NCI-H82 treated with DMSO at 0.1 percent for 48 hours (cell line): ENCODE results near the gene DHRS13.
A peak's percentile ranks its signal among the peaks of the same experiment; 100 is the strongest.
"Not testable (repeated sequence)": the region's sequence is repeated elsewhere in the genome, so short reads cannot be mapped to it uniquely, and the experiment has no call there.

Source experiments
- DNase-seq: peaks from one replicate; lab custom pipeline; 2025; ENCODE audit not compliant: unreplicated experiment; lab: John Stamatoyannopoulos, UW

The DHRS13 gene

DNA sequence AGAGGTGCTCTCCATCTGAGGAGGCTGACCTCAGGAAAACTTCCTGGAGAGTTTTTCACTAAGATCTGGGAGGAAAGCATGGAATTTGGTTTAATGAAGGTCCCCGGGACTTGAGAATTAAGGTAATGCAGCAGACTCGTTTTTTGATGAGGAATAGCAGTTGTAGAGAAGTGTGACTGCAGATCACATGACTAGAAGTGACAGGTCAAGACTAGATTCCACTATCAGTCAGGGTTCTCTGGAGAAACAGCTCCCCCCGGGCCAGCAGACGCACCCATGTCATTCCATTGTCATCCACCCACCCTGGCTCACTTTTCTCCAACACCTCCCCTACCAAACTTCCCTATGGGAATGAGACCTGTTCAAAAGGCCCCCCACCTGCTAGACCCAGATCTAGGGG, 1.9 kb upstream of the DHRS13 start:
- DNase-seq, result peak; percentile 6

DNA sequence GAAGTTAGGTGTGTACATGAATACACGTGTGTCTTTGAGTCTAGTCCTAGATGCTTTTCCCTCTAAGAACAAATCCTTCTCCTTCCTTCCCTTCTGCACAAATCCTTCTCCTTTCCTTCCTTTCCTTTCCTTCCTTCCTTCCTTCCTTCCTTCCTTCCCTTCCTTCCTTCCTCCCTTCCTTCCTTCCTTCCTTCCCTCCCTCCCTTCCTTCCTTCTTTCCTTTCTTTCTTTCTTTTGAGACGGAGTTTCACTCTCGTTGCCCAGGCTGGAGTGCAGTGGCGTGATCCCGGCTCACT, 615 bp upstream of the DHRS13 start:
- DNase-seq, result not testable (repeated sequence)

DNA sequence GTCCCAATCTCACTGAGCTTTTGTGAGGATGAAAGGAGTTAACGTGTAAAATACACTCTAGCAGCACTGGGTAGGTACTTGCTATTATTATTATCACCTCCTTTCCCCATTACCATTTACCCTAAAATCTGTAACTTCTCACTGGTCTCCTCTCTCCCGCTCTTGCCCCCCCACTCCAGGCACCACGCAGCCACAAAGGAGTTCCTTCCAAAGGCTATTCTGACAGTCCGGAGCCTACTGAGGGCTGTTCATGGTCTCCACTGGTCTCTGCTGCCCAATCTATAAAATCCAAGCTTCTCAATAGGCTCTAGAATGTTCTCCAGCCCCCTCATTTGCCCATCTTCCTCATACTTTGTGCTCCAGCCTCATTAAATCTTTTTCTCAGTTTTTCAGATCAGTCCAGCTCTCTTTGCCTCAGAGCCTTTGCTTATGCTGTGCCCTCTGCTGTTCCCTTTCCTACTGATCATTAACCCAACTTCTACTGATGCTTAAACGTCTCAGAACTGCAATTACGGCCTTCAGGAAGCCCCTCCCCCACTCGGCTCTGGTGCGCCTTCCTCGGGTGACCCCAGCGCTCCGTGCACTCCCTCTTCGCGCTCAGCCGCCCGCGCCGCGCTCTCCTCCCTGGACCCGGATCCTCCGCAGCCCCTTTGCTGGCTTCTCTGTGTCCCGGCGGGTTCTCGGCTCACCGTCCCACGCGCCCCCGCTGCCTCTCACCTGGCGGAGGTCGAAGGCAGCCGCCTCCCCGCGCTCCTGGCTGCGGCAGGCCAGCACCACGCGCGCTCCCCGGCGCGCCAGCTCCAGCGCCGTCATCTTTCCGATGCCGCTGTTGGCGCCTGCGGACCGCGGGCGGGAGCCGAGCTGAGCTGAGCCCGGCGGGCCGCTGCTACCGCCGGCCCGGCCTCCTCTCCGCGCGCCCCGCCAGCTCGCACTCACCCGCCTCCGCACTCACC, 737 bp downstream of the DHRS13 start:
- peak; percentile 45 for DNase-seq

DNA sequence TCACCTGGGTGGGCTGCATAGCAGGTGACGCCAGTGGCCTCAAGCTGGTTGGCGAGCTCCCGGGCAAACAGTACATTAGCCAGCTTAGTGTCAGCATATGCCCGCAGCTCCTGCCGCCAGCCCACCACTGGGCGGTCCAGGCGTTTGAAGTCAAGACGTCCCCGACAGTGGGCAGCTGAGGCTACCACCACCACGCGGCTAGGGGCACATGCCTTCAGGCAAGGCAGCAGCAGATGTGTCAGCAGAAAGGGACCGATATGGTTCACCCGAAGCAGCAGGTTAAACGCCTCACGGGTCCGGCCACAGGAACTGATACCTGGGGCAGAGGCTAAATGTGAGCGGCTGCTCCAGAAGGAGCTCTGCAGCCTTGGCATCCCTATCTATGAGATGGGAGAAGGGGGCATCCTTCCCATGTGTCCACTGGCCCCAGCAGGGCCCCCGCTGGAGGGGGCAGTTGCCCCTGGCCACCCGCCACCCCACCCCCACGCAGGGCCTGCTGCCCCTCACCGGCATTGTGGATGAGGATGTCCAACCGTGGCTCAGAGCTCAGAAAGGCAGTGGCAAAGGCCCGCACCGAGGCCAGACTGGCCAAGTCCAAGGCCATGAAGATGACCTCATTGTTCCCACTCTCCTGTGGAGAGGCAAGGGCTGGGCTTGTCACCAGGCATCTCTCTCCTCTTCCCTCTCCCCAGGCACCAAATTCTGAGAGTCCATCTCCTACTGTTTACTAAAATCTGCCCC, 1.7 kb downstream of the DHRS13 start:
- no peak for DNase-seq

DNA sequence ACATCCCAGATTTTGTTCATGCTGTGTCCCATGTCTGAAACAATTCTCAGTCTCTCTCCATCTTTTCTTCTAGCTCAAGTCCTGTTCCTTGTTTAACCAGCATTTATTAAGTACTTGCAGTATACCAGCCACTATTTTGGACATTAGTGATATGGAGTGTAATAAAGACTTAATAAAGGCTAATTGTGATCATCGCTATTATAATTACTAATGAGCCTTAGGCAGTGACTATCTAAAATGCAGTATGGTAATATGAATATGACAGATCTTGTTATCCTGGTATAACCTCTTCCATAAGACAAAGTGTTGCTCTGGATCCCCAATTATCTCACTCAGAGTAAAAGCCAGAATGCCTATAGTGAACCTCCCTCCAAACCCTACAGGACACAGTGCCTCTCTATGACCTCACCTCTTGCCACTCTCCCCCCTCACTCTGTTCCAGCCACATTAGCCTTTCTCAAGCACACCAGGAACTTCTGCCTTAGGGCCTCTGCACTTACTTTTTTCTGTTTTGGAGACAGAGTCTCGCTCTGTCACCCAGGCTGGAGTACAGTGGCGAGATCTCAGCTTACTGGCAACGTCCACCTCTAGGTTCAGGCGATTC, 3.6 kb downstream of the DHRS13 start:
- DNase-seq, result no peak

DNA sequence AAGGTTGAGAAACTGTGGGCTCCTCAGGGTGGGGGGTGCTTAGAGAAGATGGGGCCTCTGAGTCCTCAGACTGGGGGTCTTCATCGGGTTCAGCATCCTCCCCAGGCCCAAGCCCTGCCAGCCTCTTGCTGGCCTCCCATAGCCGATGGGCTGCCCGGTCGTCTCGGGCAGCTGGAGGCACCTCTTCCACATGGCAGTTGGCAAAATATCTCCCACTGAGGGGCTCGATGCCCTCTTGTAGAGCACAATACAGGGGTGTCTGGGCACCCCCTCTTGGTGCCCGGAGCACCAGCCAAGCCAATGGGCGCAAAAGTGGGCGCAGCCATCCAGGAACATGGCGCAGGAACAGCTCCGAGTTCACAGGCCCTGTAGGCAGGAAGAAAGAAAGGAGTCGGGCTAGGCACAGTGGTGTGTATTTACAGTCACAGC, 4.3 kb downstream of the DHRS13 start:
- no peak for DNase-seq

DNA sequence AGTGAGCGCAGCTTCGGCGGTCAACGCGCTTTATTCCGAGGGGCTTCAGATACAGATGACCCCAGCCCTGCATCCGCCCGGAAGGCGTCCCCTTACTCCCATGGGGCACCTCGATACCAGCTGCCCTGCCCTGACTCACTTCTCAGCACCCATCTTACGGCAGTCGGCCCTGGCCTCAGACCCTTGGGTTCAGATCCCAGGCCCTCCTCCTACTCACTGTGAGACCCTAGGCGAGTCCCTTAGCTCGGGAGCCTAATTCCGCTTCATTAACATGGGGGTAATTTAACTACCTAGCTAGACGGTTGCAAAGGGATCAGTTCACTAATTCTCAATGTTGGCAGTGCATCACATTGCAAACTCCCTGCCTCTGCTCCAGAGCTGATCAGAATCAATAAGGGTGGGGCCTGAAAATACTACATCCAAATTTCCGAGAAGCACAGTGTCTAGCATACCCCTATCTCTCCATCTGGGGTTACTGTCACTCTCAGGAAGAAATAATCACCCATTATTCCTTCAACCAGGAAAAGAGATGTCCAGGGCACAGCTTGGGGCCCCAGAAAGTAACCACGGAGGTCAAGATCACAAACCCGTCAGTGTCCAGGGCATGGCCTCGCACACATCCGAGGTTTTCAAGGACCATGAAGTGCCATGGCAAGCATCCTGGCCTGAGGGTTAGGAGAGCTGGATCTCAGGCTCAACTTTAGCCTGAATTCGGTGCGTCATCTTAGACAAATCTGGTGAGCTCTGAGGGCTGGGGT, 4.9 kb downstream of the DHRS13 start:
- no peak for DNase-seq

DNA sequence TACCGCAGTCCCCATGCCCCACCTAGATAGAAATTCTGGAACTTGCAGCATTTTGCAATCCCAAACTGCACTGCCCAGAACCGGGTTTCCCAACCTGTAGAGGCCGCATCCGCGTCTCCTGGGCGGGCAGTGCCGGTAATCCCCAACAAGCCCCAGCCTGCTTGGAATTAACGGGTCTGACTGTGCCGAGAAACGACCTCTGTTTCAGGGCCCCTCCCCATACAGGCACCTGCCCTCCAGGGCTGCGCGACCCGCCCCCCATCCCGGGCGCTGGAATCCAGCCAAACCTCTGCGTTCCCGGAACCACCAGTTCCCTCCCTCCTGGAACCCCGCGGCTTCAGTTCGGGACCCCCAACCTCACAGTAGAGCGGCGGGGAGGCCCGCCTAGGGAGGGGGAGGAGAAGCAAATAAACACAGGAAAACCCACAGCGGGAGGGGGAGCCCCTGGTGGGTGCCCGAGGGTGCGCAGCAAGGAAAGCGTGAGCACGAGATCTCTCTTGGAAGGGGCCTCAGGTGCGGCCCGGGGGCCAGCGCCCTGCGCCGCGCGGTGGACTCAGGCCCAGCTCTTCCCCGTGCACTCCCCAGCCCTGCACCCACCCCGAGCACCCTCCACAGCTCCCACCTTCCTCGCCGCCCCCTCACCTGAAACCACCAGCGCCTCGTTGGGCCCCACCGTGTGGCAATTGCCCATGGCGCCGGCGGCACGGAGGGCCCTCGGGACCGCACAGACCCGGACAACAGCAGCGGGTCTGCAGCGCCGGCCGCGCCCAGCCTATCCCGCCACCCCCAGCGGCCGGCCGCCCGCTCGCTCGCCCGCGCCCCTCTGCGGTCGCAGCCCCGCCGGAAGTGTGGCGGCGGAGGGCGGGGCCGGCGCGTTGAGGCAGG, 5.8 kb downstream of the DHRS13 start, which contains the start of gene FLOT2:
Gene FLOT2 (minus strand): TSS at position 850 of the 885 bp plus-strand sequence. CDS start 159 bp downstream, at position 691.
- peak; percentile 43 for DNase-seq

DNA sequence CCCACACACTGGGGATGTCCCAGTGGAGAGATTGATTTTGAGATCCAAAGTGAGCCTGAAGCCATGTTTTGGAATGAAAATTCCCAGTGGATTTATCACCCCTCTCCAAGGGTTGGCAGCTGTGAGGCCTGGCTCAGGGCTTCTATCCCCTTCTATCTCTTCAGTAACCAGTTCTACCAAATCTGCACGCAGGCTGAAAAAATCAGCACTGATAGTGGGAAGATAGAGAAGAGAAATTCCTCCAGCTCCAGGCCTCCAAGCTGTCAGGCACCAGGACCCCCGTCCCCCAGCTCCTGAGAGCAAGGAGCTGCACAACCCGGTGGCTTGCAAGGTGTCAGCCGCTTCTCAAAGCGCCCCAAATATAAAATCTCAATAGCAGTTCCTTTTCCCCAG, 6.4 kb downstream of the DHRS13 start:
- no peak for DNase-seq

DNA sequence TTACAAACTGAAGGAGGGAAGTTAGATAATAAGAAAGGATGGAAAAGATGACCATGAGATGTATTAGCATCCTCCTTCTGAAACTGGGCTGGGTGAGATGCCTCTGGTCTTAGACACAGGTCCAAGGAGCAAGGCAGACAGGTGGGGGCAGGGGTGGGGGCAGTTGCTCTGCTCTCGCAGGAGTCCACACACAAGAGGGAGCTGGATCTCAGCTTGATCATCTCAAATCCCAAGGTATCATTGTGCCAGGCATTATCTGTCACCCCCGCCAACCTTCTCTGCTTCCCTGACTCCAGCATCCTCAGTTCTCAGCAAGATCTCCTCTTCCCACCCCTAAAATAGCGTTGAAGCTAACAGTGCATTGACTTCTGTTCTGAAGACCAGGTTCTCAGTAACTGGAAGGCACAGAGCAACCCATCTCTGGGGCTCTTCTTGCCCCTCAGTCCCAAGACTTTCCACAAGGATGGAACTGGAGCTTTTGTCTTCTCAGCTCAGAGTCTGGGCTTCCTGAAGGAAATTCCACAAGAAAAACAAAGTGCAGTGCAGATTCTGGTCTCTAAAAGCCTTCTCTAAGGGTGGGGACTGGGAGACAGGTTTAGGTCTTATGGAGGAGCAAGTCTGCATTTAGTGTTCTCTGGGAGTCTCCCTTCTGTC, 7.0 kb downstream of the DHRS13 start:
- no peak for DNase-seq

DNA sequence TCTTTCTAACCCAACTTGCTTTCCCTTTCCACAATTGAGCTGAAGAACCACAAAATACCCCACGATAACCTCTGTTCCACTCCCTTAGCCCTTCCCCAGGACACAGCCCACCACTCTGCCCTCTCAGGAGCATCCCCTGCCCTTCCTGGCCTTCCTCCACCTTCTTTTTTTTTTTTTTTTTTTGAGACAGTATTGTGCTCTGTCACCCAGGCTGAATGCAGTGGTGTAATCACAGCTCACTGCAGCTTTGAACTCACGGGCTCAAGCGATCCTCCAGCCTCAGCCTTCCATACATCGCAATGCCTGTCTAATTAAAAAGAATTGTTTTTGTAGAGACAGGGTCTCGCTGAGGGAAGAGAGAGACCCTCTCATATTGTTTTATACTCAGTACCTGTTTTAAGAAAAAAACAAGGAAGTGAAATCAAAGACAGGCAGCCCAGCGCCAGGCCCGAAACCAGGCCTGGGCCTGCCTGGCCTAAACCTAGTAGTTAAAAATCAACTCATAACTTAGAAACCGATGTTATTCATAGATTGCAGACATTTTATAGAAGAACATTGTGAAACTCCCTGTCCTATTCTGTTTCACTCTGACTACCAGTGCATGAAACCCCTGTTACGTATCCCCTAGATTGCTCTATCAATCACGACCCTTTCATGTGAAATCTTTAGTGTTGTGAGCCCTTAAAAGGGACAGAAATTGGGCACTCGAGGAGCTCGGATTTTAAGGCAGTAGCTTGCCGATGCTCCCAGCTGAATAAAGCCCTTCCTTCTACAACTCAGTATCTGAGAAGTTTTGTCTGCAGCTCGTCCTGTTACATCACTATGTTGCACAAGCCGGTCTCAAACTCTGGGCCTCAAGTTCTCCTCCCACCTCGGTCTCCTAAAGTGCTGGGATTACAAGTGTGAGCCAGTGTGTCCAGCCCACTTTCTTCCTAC, 9.4 kb downstream of the DHRS13 start:
- DNase-seq, result not testable (repeated sequence)

DNA sequence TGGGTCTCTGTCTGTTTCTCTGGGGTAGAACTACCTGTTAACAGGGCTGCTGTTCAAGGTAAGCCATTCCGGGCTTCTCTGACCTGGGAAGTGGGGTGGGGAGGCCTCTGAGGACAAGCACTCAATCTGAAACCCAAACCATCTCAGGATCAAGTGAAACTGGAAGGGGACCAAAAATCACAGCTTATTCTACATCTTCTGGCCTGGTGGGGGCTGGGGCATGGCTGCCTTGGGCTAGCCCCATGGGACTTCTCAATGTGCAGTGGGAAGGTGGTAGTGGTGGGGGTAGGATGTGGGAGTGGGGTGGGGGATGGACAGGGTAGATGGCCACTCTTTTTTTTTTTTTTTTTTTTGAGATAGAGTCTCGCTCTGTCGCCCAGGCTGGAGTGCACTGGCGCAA, 10.9 kb downstream of the DHRS13 start:
- no peak for DNase-seq

DNA sequence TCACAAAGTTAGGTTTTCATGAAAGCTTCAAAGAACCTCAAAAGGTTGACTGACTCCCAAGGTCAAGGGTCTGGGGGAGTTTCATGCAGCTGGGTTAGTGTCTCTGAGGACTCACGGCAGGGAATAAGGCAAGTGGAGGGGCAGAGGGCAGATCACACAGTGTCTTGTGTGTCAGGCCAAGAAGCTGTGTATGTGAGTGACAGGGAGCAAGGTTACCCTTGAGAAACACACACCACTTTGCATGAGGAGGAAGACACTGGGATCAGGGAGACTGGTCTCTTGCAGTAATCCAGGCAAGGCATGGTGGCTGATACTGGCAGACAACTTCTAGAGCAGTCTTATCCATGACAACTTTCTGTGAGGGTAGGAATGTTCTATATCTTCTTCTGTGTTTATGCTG, 11.7 kb downstream of the DHRS13 start:
- DNase-seq, result no peak

DNA sequence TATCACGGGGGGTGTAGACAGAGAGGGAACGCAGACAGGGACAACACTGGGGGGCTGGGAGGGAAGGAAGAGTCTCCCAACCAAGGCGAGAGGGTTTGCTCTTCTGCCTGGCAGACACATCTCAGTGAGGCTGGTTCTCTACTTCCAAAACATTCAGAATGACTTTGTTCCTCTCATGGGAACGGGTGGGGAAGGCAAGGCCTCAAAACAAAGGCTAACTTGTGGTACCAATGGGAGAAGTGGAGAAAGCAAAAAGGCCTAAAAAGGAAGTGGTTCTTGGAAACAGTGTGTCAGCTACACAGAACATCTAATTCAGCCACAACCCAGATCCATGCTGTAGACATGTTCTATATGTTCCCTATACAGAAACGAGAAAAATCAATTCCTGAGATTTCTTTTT, 12.9 kb downstream of the DHRS13 start:
- no peak for DNase-seq

DNA sequence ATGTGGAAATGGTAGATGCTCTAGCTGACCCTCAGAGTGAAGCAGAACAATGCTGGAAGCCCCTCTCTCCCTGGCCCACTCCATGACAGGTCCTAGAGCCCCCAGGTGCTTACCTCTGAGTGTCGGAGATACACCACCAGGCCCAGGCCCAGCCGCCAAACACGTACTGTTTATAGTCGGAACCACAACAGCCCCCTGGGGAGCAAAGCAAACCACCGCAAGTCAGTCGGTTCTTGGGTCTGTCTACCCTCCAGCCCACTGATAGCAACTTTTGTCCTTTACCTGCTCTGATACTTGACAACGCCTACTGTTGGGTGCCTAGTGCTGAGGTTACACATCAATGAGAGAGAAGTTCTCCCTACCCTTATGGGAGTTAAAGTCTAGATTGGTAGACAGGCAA, 14.0 kb downstream of the DHRS13 start:
- DNase-seq, result no peak

DNA sequence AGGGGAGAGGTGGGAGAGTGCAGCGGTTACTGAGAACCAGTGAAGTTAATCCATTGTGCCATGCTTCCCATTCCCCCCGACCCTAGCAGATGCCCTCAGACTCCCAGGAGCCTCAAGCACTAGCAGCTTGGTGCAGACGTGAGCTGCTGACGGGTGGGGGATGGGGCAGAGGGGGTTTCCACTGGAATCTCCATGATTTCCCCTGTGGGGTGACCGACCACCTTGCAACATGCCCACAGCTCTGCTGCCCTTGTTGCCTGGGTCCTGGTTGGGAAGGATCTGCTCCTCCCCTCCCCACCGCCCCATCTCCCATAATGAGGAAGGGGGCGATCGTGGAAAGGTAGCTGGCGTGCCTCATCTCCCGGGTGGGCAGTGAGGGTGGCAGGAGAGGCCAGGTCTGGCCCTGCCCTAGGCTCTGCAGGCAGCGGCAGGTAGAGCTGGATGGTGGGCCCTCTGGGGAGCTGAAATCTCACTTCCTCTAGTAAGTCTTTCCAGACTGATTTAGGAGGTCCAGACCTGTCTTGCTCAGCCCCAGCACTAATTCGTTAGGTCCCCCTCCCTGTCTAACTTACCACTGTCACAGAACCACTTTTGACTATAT, 14.9 kb downstream of the DHRS13 start:
- no peak for DNase-seq

DNA sequence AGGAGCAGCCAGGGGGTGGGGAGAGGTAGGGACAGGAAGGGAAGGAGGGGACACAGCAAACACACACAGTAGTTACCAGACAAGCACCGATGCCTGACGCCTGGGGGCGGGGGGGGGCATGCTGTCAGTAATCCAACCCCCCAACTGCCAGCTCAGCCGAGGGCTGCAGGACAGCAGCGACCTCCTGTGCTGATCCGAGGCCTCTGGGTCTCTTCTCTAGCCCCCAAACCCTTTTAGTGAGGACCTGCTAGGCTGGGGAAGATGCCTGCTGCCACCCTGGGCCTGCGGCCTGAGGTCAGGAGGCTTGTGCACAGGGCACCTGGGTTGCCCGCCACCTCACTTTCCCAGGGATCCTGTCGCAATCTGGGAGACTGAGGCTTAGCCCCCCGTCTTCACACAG, 16.9 kb downstream of the DHRS13 start:
- no peak for DNase-seq

DNA sequence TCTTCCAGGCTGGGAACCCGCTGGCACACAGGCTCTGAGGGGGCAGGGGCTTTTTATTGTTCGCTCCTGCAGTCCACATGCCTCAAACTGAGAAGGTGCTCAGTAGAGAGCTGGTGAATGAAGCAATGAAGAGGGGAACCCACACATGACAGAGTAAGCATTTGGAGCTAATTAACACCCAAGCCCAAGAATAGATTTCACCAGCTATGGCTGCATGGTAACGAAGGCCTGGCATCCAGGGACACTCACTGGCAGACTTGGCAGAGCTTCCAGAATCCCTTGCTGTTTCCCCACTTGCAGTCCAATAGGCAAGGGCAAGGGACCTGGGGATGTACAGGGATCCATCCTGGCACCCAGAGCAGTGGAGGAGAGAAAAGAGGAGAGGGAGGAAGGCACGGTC, 17.5 kb downstream of the DHRS13 start:
- no peak for DNase-seq
